GM12878 (cell line): ENCODE data around the gene ARHGAP32. TPM values are rescaled to one million over a fixed set of nuclear protein-coding genes. Genes with fewer than 3 reads are reported as not detected.

Source experiments
- ATAC-seq: fragments of 200-7000 bp; cut with Tn5 transposase; 3 replicates; pipeline ENCODE4 v1.9.1; 2020; ENCODE audit warnings: mild to moderate bottlenecking, moderate library complexity
- BruUV-seq: library from RNA; stranded (reverse); fragments of 400-500 nt; replicated peaks from 2 replicates; lab custom pipeline; 2021; lab: Mats Ljungman, UMichigan
- CTCF ChIA-PET: fragments of 300-600 bp; sonication (Branson Sonifier 250); formaldehyde crosslinking; extraction: SDS; loops from one replicate; lab custom pipeline; 2021; ENCODE audit warnings: inconsistent platforms; lab: Yijun Ruan, JAX
- POLR2A ChIA-PET: fragments of 350-600 bp; formaldehyde crosslinking; extraction: SDS; loops from one replicate; lab custom pipeline; 2021; ENCODE audit warnings: inconsistent platforms; lab: Charles Lee
- RAD21 ChIA-PET: fragments of 300-600 bp; sonication (Branson Sonifier 250); formaldehyde crosslinking; loops from one replicate; lab custom pipeline; 2023; ENCODE audit warnings: antibody characterized with exemption; ENCODE audit not compliant: unreplicated experiment; lab: Charles Lee
- SMC1A ChIA-PET: fragments of 300-600 bp; sonication (Branson Sonifier 250); formaldehyde crosslinking; loops from one replicate; lab custom pipeline; 2023; ENCODE audit not compliant: unreplicated experiment, uncharacterized antibody; lab: Charles Lee
- DNase-seq: peaks from one replicate; pipeline ENCODE4 v3.0.0-alpha.2; 2011; ENCODE audit warnings: low read depth, low spot score
- FAIRE-seq: peaks from 3 replicates; lab custom pipeline; 2011; peaks lifted over from hg19 to GRCh38; lab: Jason Lieb, UNC
- H2AFZ ChIP-seq: 2 replicates; pipeline ENCODE4 v1.6.0; 2011; ENCODE audit warnings: low read depth, low read length, control low read depth; ENCODE audit not compliant: control insufficient read depth
- H3K27ac ChIP-seq: 2 replicates; pipeline ENCODE4 v1.5.1; 2011; ENCODE audit warnings: control low read depth; ENCODE audit not compliant: control insufficient read depth, insufficient read depth
- H3K27me3 ChIP-seq, 2 experiments: replicated peaks in 1 of 2; 2 replicates each; pipeline versions ENCODE4 v1.6.0 to v1.6.1; 2011; ENCODE audit warnings: low read length in 1 of 2; ENCODE audit not compliant: control insufficient read depth in 2 of 2, insufficient read depth in 2 of 2
- H3K36me3 ChIP-seq, 2 experiments: 2 replicates each; pipeline ENCODE4 v1.5.1; 2011; ENCODE audit warnings: low read length in 1 of 2; ENCODE audit not compliant: control insufficient read depth in 2 of 2, insufficient read depth in 2 of 2
- H3K4me1 ChIP-seq: 2 replicates; pipeline ENCODE4 v1.6.1; 2011; ENCODE audit warnings: mild to moderate bottlenecking, low read length, moderate library complexity, mixed read lengths; ENCODE audit not compliant: control insufficient read depth, insufficient read depth
- H3K4me2 ChIP-seq: 2 replicates; pipeline ENCODE4 v1.6.0; 2011; ENCODE audit warnings: control low read depth; ENCODE audit not compliant: control insufficient read depth, insufficient read depth
- H3K4me3 ChIP-seq: fragments of 200-600 bp; sonication (generic); 2 replicates; pipeline ENCODE4 v1.5.1; 2016
- H3K79me2 ChIP-seq: 2 replicates; pipeline ENCODE4 v1.6.0; 2011; ENCODE audit warnings: low read length; ENCODE audit not compliant: control insufficient read depth, insufficient read depth
- H3K9ac ChIP-seq: 2 replicates; pipeline ENCODE4 v1.8.0; 2011; ENCODE audit warnings: low read length, control low read depth, mixed read lengths; ENCODE audit not compliant: control insufficient read depth, insufficient read depth
- H3K9me3 ChIP-seq: replicated peaks from 3 replicates; pipeline ENCODE4 v1.5.1; 2011; ENCODE audit warnings: mild to moderate bottlenecking, low read length; ENCODE audit not compliant: control insufficient read depth, insufficient read depth
- H4K20me1 ChIP-seq: 2 replicates; pipeline ENCODE4 v1.6.0; 2011; ENCODE audit not compliant: control insufficient read depth, insufficient read depth
- ASH2L ChIP-seq: fragments of 300-600, 200-600 bp; sonication (generic); IDR thresholded peaks from 2 replicates; pipeline ENCODE4 v1.6.1; 2017; ENCODE audit warnings: low read depth, mild to moderate bottlenecking, borderline replicate concordance
- BMI1 ChIP-seq: fragments of 450-650 bp; IDR thresholded peaks from 2 replicates; pipeline ENCODE4 v1.6.1; 2016; ENCODE audit warnings: mild to moderate bottlenecking, moderate library complexity, borderline replicate concordance
- BRCA1 ChIP-seq: IDR thresholded peaks from 2 replicates; pipeline ENCODE4 v1.6.1; 2011; ENCODE audit warnings: low read depth, low read length, improper control_type of control experiment
- FOXK2 ChIP-seq: fragments of 450-650 bp; IDR thresholded peaks from 2 replicates; pipeline ENCODE4 v1.6.1; 2017; ENCODE audit warnings: mild to moderate bottlenecking, moderate library complexity
- KAT2A ChIP-seq: conservative IDR thresholded peaks from 2 replicates; pipeline ENCODE4 v1.6.1; 2011; ENCODE audit warnings: low read depth, low read length; ENCODE audit not compliant: control insufficient read depth
- NFYA ChIP-seq: IDR thresholded peaks from 2 replicates; pipeline ENCODE4 v1.6.1; 2011; ENCODE audit warnings: low read depth, mild to moderate bottlenecking, low read length, improper control_type of control experiment, borderline replicate concordance
- SIN3A ChIP-seq: IDR thresholded peaks from 2 replicates; pipeline ENCODE4 v1.6.1; 2012; ENCODE audit warnings: low read depth, low read length, improper control_type of control experiment
- WGBS: methylation state at CpG from one replicate; pipeline ENCODE4 v1.1.6; 2016; ENCODE audit warnings: low lambda C conversion rate; ENCODE audit not compliant: insufficient replicate concordance, insufficient coverage; ENCODE audit errors: missing lambda C conversion rate; 5-methylcytosine and 5-hydroxymethylcytosine counted together
- in situ Hi-C: fragments of 300-500 bp; cut with MboI; formaldehyde crosslinking; loops from 9 replicates; pipeline ENCODE4 v1.14.3; 2018; ENCODE audit warnings: mixed read lengths
- intact Hi-C: fragments of 100-400 bp; cut with micrococcal nuclease; formaldehyde crosslinking; loops from one replicate; pipeline ENCODE4 v1.14.2; 2022; ENCODE audit not compliant: unreplicated experiment
- polyA plus RNA-seq, 11 experiments: library from polyadenylated mRNA; depleted of rRNA in 4 of 11; unstranded in 6 of 11; stranded (reverse) in 5 of 11; fragments of >200 nt; fragmentation: Nextera tagmentation in 4 of 11; fragmentation: Illumina TruSeq in 1 of 11; extraction: Ambion mirVana in 4 of 11; extraction: Trizol in 1 of 11; gene quantifications; 1 replicate in 1 of 11; 2 replicates in 10 of 11; pipeline versions ENCODE4 v1.2.1 to v1.2.3, GENCODE V29; 2011 to 2016; ENCODE audit warnings: inconsistent platforms in 2 of 11, missing spikeins in 2 of 11, low read depth in 1 of 11
- total RNA-seq, 4 experiments: library from RNA; depleted of rRNA in 3 of 4; stranded (reverse); fragments of >200 nt in 3 of 4; fragmentation: Illumina TruSeq in 1 of 4; extraction: Trizol in 1 of 4; gene quantifications; 2 replicates each; pipeline versions ENCODE4 v1.2.1 to v1.2.3, GENCODE V29; 2013 to 2021
- TF ChIP-seq, protein P1 (sequence below): fragments of 450-650 bp; formaldehyde crosslinking; IDR thresholded peaks from 2 replicates; pipeline ENCODE4 v1.4.0; 2022; ENCODE audit warnings: mild to moderate bottlenecking, moderate library complexity
- TF ChIP-seq, protein P2 (sequence below): fragments of 450-650 bp; IDR thresholded peaks from 2 replicates; pipeline ENCODE4 v1.6.1; 2016; ENCODE audit warnings: mild to moderate bottlenecking
- TF ChIP-seq, protein P3 (sequence below): IDR thresholded peaks from 2 replicates; pipeline ENCODE4 v1.6.1; 2012; ENCODE audit warnings: low read length, inconsistent platforms

The ARHGAP32 gene
- total and polyA plus RNA-seq, 10 of the 15 experiments (the other 5 are each of a cell fraction or from before 2014, with no cell fraction given): under 0.01 to 0.46 (median 0.12) TPM; not detected in 1

DNA sequence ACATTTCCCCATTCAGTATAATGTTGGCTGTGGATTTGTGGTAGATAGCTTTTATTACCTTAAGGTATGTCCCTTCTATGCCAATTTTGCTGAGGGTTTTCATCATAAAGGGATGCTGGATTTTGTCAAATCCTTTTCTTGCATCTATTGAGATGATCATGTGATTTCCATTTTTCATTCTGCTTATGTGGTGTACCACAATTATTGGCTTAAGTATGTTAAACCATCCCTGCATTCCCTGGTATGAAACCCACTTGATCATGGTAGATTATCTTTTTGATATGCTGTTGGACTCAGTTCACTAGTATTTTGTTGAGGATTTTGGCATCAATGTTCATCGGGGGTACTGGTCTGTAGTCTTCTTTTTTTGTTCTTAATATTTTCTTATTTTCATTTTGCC, 44.7 kb upstream of the ARHGAP32 start:
- 5% methylated on average over 1 of the region's 1 CpG for WGBS
- no peaks in the 10 kb centered on the region for H3K4me1 ChIP-seq
- no peak overlapping the region for H3K4me2 ChIP-seq
- no peaks in the 10 kb centered on the region for H4K20me1 ChIP-seq
- CTCF ChIA-PET: no interaction called here
- intact Hi-C loops: loop anchor here (5.0 kb wide), 1 partner anchor 120 kb away; no protein-coding TSS in a partner anchor
- no peaks in the 10 kb centered on the region for H3K9me3 ChIP-seq
- H3K36me3 ChIP-seq: no peaks in the 10 kb centered on the region
- no peak overlapping the region for H3K4me3 ChIP-seq
- SMC1A ChIA-PET: no interaction called here
- in situ Hi-C loops: no loop called here
- RAD21 ChIA-PET: no interaction called here
- no peak overlapping the region for H3K27ac ChIP-seq
- H3K9ac ChIP-seq: no peak overlapping the region
- DNase-seq: no peak
- POLR2A ChIA-PET: no interaction called here
- H2AFZ ChIP-seq: no peak overlapping the region
- no peak for FAIRE-seq
- H3K27me3 ChIP-seq: no peaks in the 10 kb centered on the region
- no peaks in the 10 kb centered on the region for H3K79me2 ChIP-seq
- no peak for TF ChIP-seq KAT2A
- no peak for TF ChIP-seq ASH2L
- TF ChIP-seq, protein P1, sequence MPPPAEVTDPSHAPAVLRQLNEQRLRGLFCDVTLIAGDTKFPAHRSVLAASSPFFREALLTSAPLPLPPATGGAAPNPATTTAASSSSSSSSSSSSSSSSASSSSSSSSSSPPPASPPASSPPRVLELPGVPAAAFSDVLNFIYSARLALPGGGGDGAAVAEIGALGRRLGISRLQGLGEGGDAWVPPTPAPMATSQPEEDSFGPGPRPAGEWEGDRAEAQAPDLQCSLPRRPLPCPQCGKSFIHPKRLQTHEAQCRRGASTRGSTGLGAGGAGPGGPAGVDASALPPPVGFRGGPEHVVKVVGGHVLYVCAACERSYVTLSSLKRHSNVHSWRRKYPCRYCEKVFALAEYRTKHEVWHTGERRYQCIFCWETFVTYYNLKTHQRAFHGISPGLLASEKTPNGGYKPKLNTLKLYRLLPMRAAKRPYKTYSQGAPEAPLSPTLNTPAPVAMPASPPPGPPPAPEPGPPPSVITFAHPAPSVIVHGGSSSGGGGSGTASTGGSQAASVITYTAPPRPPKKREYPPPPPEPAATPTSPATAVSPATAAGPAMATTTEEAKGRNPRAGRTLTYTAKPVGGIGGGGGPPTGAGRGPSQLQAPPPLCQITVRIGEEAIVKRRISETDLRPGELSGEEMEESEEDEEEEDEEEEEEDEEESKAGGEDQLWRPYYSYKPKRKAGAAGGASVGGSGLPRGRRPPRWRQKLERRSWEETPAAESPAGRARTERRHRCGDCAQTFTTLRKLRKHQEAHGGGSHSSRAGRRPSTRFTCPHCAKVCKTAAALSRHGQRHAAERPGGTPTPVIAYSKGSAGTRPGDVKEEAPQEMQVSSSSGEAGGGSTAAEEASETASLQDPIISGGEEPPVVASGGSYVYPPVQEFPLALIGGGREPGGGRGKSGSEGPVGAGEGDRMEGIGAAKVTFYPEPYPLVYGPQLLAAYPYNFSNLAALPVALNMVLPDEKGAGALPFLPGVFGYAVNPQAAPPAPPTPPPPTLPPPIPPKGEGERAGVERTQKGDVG (CRISPR knock-in tag): no peak
- TF ChIP-seq, all 136 proteins: peak for 0
- BruUV-seq: no TSS peak
- ATAC-seq: no peak

DNA sequence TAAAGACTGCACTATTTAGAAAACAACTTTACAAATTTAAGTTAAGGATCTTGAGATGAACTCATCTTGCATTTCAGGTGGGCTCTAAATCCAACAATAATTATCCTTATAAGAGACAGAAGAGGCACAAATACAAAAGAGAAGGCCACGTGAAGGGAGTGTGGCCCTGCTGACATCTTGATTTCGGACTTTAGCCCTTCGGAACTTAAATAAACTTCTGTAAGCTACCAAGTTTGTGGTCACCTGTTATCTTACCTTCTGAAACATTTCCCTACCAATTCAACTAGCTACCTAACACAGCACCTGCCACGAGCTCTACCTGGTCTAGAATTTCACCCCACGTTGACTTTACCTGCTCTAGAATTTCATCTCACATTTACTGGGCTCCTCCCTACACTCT, 42.9 kb upstream of the ARHGAP32 start:
- ATAC-seq: no peak
- TF ChIP-seq BRCA1 (no peak), FOXK2 (no peak), BMI1 (no peak), NFYA (no peak), SIN3A (no peak)
- TF ChIP-seq, protein P2, sequence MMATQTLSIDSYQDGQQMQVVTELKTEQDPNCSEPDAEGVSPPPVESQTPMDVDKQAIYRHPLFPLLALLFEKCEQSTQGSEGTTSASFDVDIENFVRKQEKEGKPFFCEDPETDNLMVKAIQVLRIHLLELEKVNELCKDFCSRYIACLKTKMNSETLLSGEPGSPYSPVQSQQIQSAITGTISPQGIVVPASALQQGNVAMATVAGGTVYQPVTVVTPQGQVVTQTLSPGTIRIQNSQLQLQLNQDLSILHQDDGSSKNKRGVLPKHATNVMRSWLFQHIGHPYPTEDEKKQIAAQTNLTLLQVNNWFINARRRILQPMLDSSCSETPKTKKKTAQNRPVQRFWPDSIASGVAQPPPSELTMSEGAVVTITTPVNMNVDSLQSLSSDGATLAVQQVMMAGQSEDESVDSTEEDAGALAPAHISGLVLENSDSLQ: no peak
- TF ChIP-seq, protein P3, sequence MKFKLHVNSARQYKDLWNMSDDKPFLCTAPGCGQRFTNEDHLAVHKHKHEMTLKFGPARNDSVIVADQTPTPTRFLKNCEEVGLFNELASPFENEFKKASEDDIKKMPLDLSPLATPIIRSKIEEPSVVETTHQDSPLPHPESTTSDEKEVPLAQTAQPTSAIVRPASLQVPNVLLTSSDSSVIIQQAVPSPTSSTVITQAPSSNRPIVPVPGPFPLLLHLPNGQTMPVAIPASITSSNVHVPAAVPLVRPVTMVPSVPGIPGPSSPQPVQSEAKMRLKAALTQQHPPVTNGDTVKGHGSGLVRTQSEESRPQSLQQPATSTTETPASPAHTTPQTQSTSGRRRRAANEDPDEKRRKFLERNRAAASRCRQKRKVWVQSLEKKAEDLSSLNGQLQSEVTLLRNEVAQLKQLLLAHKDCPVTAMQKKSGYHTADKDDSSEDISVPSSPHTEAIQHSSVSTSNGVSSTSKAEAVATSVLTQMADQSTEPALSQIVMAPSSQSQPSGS: no peak
- ChIA-PET SMC1A (no interaction called here), RAD21 (no interaction called here), POLR2A (no interaction called here), CTCF (no interaction called here)
- Histone ChIP-seq H4K20me1 (no peaks in the 10 kb centered on the region), H2AFZ (no peak overlapping the region), H3K9me3 (no peaks in the 10 kb centered on the region), H3K9ac (no peak overlapping the region), H3K36me3 (no peaks in the 10 kb centered on the region), H3K4me1 (no peaks in the 10 kb centered on the region), H3K79me2 (no peaks in the 10 kb centered on the region), H3K4me3 (no peak overlapping the region), H3K27ac (no peak overlapping the region), H3K4me2 (no peak overlapping the region), H3K27me3 (no peaks in the 10 kb centered on the region)
- no peak for DNase-seq
- intact Hi-C loops: loop anchor here (5.0 kb wide), 1 partner anchor 118 kb away; no protein-coding TSS in a partner anchor
- in situ Hi-C loops: no loop called here
- BruUV-seq: no TSS peak
- 20% methylated on average over 5 of the region's 5 CpGs for WGBS
- FAIRE-seq: no peak
